NCI-H2196 treated with DMSO at 0.1 percent for 48 hours (cell line): ENCODE data around the gene INPP4A.
A peak's percentile ranks its signal among the peaks of the same experiment; 100 is the strongest.
"Not testable (repeated sequence)": the region's sequence is repeated elsewhere in the genome, so short reads cannot be mapped to it uniquely, and the experiment has no call there.

Experiments
- DNase-seq: peaks from one replicate; lab custom pipeline; 2025; ENCODE audit not compliant: unreplicated experiment; lab: John Stamatoyannopoulos, UW

Gene INPP4A

GRCh38 chr2:98444436-98445176 is at the start of gene INPP4A:
INPP4A (plus strand) TSS chr2:98444858; CDS start chr2:98520049, 75,191 bp downstream.
- peak; percentile 31 for DNase-seq

DNA sequence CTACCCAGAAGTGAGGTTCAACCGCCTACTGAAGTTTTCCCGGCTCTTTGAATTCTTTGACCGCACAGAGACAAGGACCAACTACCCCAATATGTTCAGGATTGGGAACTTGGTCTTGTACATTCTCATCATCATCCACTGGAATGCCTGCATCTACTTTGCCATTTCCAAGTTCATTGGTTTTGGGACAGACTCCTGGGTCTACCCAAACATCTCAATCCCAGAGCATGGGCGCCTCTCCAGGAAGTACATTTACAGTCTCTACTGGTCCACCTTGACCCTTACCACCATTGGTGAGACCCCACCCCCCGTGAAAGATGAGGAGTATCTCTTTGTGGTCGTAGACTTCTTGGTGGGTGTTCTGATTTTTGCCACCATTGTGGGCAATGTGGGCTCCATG is 48.7 kb upstream of the INPP4A start:
- no peak for DNase-seq

DNA sequence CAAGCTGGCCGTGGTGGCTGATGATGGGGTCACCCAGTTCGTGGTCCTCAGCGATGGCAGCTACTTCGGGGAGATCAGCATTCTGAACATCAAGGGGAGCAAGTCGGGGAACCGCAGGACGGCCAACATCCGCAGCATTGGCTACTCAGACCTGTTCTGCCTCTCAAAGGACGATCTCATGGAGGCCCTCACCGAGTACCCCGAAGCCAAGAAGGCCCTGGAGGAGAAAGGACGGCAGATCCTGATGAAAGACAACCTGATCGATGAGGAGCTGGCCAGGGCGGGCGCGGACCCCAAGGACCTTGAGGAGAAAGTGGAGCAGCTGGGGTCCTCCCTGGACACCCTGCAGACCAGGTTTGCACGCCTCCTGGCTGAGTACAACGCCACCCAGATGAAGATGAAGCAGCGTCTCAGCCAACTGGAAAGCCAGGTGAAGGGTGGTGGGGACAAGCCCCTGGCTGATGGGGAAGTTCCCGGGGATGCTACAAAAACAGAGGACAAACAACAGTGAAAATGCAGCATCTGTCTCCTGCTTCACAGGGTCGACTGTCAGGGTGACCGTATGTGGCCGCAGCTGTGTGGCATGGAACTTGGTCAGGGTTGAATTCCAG is 47.8 kb upstream of the INPP4A start:
- DNase-seq: no peak

DNA sequence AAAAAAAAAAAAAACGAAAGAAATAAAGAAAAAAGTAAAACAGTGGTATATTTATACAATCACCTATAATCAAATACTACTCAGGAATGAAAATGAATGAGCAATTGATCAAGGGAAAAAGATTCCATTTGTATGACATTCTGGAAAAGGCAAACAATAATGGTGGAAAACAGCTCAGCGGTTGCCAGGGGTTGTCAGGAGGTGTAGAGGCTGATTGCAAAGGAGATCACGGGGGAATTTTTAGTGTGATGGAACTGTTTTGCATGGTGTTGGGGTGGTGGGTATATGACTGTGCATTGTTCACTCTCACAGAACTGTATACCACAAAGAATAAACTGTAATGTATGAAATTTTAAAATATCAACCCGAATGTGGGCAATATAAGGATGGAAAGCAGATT is 45.5 kb upstream of the INPP4A start:
- DNase-seq: no peak

GRCh38 chr2:98403878-98404277 is 40.8 kb upstream of the INPP4A start:
- DNase-seq: no peak

DNA sequence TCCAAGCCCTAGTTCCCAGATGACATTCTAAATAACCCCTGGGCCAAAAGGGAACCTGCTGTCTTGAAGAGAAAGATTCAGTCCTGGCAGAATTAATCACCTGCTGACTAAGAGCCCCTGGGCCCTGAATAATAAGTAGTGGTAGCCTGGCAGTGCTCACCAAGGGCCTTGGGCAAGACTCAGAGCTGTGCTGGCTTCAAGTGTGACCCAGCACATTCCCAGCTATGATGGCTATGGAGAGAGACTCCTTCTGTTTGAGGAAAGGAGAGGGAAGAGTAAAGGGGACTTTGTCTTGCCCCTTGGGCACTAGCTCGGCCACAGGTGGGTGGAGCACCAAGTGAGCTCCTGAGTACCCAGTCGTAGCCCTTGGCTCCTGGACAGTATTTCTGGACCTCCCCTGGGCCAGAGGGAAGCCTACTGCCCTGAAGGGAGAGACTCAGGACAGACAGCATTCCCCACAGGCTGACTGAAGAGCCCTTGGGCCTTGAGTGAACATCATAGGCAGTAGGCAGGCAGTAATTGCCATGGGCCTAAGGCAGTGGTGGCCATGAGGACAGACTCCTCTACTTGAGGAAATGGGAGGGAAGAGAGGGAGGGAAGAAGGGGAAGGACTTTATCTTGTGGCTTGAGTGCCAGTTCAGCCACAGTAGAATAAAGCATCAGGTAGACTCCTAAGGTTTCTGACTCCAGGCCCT is 40.0 kb upstream of the INPP4A start:
- no peak for DNase-seq

DNA sequence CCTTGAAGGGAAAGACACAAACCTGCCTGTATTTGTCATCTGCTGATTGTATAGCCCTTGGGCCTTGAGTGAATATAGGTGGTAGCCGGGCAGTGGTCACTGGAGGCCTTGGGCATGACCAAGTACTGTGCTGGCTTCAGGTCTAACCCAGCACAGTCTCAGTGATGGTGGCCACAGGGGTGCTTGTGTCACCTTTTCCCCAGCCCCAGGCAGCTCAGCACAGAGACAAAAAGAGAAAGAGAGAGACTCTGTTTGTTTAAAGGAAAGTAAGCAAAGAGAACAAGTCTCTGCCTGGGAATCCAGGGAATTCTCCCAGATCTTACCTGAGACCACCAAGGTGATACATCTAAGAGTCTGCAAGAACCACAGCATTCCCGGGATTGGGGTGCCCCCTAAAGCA is 39.4 kb upstream of the INPP4A start:
- DNase-seq: no peak

DNA sequence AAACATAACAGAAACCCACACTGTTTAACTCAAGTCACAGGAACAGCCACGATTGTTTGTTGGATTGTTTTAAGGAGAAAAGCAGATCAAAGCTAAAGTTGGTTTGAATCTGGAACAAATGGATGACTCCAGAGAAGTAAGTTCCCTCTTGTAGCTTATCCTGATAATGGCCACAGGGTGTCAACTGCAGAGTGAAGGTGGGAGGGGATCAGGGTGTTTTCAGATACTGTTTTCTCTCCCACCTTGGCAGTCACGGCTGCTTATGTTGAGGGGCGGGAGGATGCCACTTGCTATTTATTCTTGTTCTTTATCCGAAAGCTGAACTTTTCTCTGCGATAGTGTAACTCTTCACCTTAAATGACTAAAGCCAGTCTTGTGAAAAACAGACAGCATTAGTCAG is 36.5 kb upstream of the INPP4A start:
- no peak for DNase-seq

DNA sequence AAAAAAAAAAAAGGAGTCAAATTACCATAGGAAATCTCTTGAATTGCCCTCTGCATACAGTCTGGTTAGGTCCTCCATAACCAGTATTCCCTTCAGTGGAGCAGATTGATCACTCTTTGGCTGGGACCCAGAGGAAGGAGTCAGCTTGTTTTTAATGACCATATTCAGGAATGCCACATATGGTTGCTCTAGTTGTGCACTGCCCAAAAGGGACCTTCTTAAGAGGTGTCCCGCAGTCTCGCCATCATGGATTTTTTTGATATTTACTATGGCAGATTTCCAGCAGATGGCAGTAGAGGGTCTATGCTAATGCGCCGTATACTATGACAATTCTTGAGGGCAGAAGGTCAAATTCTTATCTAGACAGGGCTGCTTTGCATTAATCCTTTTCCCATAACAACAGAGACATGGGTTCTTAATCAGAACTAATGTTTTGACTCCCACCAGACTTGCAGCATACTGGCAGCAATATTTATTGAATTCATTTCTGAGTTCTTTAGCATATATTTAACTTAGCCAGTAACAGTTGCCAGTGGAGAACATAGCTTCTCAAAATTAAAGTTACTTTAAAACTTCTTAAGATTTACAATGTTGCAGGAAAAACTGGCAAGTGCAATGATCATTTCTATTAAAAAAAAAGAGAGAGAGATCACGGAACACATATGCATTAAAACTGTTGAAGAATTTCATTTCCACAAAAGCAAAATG is 31.8 kb upstream of the INPP4A start:
- peak; percentile 46 for DNase-seq

GRCh38 chr2:98414246-98414645 is 30.4 kb upstream of the INPP4A start:
- not testable (repeated sequence) for DNase-seq

DNA sequence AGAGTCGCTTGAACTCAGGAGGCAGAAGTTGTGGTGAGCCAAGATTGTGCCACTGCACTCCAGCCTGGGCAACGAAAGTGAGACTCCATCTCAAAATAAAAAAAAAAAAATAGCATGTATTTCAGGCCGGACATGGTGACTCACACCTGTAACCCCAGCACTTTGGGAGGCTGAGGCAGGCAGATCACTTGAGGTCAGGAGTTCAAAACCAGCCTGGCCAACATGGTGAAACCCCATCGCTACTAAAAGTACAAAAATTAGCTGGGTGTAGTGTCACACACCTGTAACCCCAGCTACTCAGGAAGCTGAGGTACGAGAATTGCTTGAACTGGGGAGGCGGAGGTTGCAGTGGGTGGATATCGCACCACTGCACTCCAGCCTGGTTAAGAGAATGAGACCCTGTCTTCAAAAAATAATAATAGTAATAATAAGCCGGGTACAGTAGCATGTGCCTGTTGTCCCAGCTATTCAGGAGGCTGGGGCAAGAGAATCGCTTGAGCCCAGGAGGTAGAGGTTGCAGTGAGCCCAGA is 28.9 kb upstream of the INPP4A start:
- not testable (repeated sequence) for DNase-seq

GRCh38 chr2:98416383-98417159 is 28.1 kb upstream of the INPP4A start:
- DNase-seq: no peak

GRCh38 chr2:98419544-98419943 is 25.1 kb upstream of the INPP4A start:
- DNase-seq: no peak

- DNase-seq: no peak
Measured at GRCh38 chr2:98419977-98420725, 24.5 kb upstream of the INPP4A start.

GRCh38 chr2:98422449-98422848 is 22.2 kb upstream of the INPP4A start:
- DNase-seq: no peak

GRCh38 chr2:98426771-98427170 is 17.9 kb upstream of the INPP4A start:
- no peak for DNase-seq

DNA sequence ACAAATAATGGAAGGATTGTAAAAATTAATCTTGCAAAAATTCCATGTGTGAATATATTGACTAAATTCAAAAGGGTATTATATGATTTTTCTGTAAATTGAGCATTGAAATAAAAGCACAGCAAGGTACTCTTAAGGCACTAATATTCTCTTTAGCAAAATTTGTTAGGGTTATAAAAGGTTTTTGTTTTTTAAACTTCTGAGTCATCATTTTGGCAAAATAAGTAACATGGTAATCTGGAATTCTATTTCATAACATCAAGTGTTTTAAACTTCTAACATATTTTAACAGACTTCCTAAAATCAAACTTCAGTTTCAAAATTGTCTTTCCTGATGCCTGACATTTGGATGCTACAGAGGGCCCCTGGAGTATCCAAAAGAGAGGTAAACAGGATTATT is 12.5 kb upstream of the INPP4A start:
- no peak for DNase-seq

DNA sequence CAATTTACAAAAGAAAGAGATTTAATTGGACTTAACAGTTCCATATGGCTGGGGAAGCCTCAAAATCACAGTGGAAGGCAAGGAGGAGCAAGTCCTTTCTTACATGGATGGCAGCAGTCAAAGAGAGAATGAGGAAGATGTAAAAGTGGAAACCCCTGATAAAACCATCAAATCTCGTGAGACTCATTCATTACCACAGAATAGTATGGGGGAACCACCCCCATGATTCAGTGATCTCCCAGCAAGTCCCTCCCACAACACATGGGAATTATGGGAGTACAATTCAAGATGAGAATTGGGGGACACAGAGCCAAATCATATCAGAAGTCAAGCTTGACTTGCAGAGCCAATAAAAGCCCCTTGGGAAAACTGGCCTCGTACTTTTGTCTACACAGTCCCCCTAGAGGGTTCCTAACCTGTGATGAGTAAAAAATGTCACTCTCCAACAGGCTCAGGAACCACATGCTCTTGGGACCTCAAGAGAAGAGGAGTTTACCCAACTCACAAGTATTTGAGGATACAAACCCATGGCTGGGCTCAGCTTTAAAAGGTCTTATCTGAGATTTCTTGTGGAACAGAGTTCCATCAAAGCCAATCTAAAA is 11.2 kb upstream of the INPP4A start:
- DNase-seq: no peak

DNA sequence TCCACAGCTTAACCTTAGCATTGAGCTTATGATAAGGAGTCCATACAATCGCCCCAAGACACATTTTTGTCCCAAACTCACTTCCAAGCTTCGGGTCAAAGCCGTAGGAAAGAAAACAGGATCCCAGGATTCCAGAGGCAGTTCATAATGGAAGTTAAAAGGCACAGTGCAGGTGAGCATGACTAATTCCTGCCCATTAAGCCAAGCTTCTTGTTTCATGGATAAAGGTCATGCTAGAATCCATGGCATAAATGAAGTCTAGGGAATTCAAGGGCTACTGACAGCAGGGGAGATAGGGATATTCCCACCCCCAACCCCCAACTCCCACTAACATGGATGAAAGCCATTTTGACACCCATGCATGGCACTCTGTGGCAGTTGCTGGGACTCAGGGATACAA is 10.2 kb upstream of the INPP4A start:
- DNase-seq: no peak
